Cardiac fibroblast (primary cell): Measurements from ENCODE around the gene ANO6.

ENCODE experiments used
- DNase-seq, 2 donors: peaks; one replicate each; pipeline versions ENCODE4 v3.0.0 to v3.0.0-alpha.2; 2010; ENCODE audit warnings: low read depth in 2 of 2
- H3K4me3 ChIP-seq, 2 donors: replicated peaks in 1 of 2; 1 replicate in 1 of 2; 2 replicates in 1 of 2; pipeline ENCODE4 v1.5.1; 2011; ENCODE audit warnings: low read depth in 2 of 2, low read length in 2 of 2, mild to moderate bottlenecking in 2 of 2, moderate library complexity in 1 of 2
- TF ChIP-seq, protein P1 (sequence below): IDR thresholded peaks from one replicate; pipeline ENCODE4 v1.5.1; 2011; ENCODE audit warnings: low read depth, mild to moderate bottlenecking, low read length, inconsistent platforms

The ANO6 gene

DNA sequence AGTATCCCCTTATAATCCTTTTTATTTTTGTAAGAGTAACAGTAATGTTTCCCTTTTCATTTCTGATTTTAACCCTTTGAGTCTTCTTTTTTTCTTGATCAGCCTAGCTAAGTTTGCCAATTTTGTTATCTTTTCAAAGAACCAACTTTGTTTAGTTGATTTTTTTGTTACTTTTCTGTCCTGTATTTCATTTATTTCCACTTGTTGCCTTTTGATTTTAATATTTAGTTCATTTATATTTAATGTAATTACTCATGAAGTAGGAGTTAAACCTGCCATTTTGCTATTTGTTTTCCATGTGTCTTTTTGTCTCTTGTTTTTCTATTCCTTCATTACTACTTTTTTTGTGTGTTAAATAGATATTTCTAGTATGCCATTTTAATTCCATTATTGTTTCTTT, 146.4 kb downstream of the ANO6 start:
- TF ChIP-seq, protein P1, sequence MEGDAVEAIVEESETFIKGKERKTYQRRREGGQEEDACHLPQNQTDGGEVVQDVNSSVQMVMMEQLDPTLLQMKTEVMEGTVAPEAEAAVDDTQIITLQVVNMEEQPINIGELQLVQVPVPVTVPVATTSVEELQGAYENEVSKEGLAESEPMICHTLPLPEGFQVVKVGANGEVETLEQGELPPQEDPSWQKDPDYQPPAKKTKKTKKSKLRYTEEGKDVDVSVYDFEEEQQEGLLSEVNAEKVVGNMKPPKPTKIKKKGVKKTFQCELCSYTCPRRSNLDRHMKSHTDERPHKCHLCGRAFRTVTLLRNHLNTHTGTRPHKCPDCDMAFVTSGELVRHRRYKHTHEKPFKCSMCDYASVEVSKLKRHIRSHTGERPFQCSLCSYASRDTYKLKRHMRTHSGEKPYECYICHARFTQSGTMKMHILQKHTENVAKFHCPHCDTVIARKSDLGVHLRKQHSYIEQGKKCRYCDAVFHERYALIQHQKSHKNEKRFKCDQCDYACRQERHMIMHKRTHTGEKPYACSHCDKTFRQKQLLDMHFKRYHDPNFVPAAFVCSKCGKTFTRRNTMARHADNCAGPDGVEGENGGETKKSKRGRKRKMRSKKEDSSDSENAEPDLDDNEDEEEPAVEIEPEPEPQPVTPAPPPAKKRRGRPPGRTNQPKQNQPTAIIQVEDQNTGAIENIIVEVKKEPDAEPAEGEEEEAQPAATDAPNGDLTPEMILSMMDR = no peak
- H3K4me3 ChIP-seq = no peak overlapping the region
- no peak for DNase-seq

DNA sequence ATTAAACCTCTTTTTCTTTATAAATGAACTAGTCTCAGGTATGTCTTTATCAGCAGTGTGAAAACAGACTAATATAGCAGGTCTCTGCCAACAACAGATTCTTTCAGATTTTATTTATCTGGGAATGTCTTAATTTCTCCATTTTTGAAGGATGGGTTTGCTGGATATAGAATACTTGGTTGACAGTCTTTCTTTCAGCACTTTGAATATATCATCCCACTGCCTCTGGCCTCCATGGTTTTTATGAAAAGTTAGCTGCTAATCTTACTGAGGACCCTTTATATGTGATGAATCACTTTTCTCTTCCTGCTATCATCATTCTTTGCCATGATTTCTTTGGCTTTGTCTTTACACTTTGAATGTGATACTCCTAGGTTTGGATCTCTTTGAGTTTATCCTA, 148.0 kb downstream of the ANO6 start:
- TF ChIP-seq, protein P1 = no peak
- H3K4me3 ChIP-seq = no peak overlapping the region
- no peak for DNase-seq

DNA sequence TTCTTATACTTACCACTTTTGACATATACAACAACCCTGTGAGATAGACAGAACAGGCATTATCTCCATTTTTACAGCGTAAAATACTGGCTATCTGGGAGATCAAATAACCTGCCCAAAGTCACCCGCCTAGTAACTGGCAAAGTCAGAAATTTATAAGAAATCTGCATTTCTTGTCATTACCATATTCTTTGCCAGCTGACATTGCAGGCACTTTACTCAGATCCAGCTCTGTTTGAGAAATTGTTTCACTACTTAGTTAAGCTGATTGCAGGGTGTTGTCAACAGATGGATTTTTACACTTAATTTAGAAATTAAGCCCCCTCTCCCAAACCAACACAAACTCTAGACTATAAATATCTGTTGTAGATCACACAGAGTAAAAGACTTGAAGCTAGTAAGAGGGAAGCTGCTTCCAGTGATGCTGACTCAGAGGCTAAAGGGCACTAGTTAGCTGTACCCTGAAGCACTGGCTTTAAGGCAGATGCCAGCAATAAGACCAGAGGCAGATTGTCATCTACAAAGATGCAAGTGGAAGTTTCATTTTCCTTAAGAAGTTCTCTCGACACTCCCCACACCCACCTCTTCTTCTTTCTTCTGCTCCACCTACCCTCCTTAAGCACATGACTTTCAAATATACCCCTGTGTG, 153.1 kb downstream of the ANO6 start:
- H3K4me3 ChIP-seq = no peak overlapping the region
- peak; percentile 62 to 65 for DNase-seq
- TF ChIP-seq, protein P1 = no peak

DNA sequence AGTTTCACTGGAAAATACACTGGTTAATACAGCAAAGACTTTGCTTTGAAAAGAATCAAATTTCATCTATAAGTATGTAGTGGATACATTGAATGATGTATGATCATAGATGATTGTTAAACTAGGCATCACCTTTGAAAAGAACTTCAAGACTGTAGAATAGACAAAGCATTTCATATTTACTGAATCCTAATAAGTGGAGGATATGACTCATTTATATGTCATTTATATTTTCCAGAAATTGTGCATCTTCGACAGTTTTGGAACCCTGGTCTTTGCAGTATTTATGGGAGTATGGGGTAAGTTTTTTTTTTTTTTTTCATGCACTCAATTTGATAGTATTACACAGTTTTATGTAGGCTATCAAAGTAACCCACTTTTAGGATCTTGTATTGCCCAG, 161.9 kb downstream of the ANO6 start:
- peak in 1 of 2 donors; percentile 14 for DNase-seq
- TF ChIP-seq, protein P1 = no peak
- no peak overlapping the region for H3K4me3 ChIP-seq

DNA sequence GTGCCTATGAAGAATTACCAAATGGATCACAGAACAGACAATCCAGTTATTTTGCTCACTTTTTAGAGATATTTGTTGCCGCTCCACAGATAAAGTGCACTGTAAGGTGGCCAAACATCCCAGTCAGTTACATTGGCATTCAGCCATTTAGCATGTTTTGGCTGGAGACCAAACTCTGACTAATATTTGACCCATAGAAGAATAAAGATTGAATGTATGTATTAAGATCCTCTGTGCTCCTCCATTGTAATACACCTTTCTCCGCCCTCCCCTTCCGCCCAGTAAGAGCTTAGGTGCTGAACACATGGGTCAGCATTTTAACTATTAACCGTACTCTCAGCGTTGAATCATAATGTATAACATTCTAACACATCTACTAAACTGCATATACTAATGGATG, 163.4 kb downstream of the ANO6 start:
- H3K4me3 ChIP-seq = no peak overlapping the region
- peak; percentile 50 to 70 for DNase-seq
- TF ChIP-seq, protein P1 = no peak

DNA sequence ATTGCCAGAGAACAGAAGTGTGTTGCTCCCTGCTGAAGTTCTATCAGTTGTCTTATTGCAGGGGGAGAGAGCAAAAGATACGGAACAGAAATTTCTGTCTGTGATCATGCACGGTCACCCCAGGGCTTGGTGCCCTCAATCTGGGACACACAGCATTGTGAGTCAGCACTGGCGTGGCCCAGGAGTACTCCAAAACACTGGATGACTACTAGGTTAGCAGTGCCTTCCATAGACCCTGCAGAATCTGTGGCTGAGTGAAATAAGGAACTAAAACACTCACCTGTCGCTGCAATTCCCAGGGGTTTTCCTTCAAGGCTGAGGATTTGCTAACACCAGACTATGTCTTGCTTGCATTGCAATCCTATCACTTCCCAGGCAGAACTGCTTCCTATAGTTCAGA, 165.5 kb downstream of the ANO6 start:
- no peak overlapping the region for H3K4me3 ChIP-seq
- TF ChIP-seq, protein P1 = no peak
- peak in 1 of 2 donors; percentile 25 for DNase-seq

DNA sequence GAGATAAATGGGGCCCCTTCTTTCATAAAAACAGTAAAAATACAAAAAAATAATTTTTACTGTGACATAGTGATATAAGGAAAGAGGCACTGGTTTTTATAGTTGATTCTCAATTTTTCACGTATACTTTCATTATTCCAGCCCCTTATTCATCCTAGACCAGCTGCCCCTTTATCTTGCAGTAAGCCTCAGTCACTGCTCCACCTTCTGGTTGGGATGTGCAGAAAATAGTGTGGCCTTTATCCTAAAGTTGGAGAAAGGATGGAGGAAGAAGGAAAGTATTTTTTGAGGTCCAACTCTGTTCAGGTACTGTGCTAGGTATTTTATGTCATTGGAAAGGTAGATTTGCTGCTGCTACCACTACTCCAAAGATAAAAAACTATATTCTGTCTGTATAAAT, 172.7 kb downstream of the ANO6 start:
- DNase-seq = peak; percentile 70 to 76
- no peak overlapping the region for H3K4me3 ChIP-seq
- TF ChIP-seq, protein P1 = peak; percentile 76
